Hair follicle dermal papilla cell (primary cell): ENCODE data around the gene IL4R. TPM values are rescaled to one million over a fixed set of nuclear protein-coding genes. Genes with fewer than 3 reads are reported as not detected.

Experiments used
- total RNA-seq: library from RNA; depleted of rRNA; stranded (reverse); fragments of >200 nt; gene quantifications from 2 replicates; pipeline ENCODE4 v1.2.3, GENCODE V29; 2012

Gene IL4R
- 36.5 and 44.2 TPM in 2 replicates for total RNA-seq

DNA sequence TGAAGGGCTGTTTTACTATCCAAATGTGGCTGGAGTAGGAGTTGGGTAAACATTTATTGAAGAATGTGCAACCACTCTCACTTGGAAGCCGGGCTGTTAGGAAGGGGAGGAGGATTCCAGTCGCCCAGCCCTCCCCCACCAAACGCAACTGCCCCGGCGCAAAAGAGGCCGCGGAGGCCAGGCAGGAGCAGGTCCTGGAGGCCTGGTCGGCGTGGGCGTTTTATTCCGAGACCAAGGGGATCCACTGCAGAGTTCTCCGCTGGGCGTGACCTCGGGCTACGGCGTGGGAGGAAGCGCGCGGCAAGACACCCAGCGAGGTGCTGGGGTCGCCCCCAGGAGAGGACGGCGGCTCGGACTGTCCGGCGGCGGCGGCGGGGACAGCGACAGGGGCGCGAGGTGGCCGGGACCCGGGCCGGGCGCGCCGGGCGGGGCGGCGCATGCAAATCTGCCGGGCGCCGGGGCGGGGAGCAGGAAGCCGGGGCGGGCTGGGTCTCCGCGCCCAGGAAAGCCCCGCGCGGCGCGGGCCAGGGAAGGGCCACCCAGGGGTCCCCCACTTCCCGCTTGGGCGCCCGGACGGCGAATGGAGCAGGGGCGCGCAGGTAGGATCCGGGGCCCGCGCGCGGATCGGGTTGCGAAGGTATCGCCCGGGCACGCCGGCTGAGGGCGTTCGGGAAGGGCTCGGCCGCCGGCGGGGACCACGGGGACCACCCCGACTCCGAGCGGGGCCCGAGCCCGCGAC, at the start of gene IL4R:
IL4R (plus strand) TSS at position 553 of the 739 bp plus-strand sequence. CDS start 26,230 bp downstream, outside the sequence.

DNA sequence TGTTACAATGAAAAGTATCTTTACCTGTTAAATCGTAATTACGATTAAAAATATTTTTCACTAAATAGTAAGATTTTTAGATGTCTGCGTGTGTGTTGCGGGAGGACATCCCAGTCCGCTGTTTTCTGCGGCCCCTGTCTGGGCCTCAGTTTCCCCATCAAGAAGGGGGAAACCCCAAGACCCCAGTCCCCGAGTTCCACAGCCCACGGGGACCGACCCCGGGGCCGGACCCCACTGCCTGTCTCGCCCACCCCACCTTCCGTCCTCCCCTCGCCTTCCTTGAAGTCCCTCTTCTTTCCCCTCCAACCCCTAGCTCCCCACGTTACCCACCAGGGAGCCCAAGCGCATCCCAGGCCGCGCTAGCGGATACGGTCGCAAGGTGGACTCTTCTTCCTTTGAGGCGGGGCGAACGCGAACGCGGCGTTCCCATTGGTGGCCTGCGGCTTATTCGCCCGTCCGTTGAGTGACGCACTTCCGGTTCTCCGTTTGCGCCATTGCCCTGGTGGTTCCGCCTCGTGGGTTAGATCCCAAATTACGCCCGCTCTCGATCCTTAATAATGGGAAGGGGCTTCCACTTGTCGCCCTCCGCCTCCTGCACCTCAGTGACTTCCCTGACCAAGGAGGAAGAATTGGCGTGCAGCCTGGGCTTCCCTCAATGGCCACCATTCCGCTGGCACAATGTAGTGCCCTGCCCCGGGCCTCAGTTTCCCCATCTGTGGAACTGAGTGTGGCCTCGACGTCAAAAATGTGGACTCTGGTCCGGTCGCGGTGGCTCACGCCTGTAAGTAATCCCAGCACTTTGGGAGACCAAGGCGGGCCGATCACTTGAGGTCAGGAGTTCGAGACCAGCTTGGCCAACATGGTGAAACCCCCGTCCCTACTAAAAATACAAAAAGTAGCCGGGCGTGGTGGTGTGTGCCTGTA, 45.1 kb upstream of the IL4R start, which contains the start of gene NSMCE1:
NSMCE1 (minus strand) TSS at position 397 of the 924 bp plus-strand sequence. CDS start 11,202 bp downstream, outside the sequence.

DNA sequence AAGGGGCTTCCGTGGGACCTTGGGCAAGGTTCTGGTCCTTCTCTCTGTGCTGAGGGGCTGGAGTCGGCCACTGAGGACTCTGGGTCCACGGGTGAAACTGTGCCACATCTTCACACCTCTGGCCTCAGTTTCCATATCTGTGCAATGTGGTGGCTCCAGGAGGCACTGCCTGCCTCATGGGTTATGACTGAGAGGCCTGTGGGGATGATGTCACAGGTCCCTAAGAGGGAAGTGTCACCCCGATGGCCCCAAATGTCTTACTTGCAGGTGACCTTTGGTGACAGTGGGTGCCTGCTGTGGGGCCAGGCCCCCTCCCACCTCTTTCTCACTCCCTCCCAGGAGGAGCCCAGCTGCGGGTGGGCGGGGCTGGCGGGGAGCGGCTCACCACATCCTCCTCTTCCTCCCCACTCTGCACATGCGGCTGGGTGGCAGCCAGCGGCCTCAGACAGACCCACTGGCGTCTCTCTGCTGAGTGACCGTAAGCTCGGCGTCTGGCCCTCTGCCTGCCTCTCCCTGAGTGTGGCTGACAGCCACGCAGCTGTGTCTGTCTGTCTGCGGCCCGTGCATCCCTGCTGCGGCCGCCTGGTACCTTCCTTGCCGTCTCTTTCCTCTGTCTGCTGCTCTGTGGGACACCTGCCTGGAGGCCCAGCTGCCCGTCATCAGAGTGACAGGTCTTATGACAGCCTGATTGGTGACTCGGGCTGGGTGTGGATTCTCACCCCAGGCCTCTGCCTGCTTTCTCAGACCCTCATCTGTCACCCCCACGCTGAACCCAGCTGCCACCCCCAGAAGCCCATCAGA, 88.2 kb downstream of the IL4R start, which contains the start of gene IL21R:
IL21R (plus strand) TSS at position 407 of the 801 bp plus-strand sequence. CDS start 27,898 bp downstream, outside the sequence.

Other genes starting within 250 kb of the IL4R start
- not detected in 2 replicates for gene C16orf82, start 247.0 kb upstream of the IL4R start, total RNA-seq
- 4.1 and 4.7 TPM in 2 replicates for gene KDM8, start 110.4 kb upstream of the IL4R start, total RNA-seq
- gene NSMCE1, start 45.2 kb upstream of the IL4R start, total RNA-seq, result 49.8 and 59.0 TPM in 2 replicates
- 0.49 and 0.73 TPM in 2 replicates for gene IL21R, start 88.2 kb downstream of the IL4R start, total RNA-seq
- gene GTF3C1, start 235.9 kb downstream of the IL4R start, total RNA-seq, result 86.9 and 87.8 TPM in 2 replicates
- 30.6 and 32.8 TPM in 2 replicates for gene KATNIP, start 236.2 kb downstream of the IL4R start, total RNA-seq